ENCODE measurements around the gene SLC13A5. TPM values are rescaled to one million over a fixed set of nuclear protein-coding genes. Genes with fewer than 3 reads are reported as not detected.

The SLC13A5 gene
- total RNA-seq, 1 experiment from 2014 or later, result 0.07 TPM

- Histone ChIP-seq H3K4me2 (ENCODE audit: low read length) (no peak overlapping the region), H3K9me2 (ENCODE audit: insufficient read depth) (no peaks in the 10 kb centered on the region), H3K27ac (ENCODE audit: low read depth, low read length) (no peak overlapping the region), H3K79me2 (ENCODE audit: insufficient read depth, low read length) (no peaks in the 10 kb centered on the region), H3K36me3 (ENCODE audit: control insufficient read depth in 1 of 2, insufficient read depth in 2 of 2, low read length in 2 of 2) (no peaks in the 10 kb centered on the region), H3K9me3 (ENCODE audit: control insufficient read depth in 1 of 2, insufficient read depth in 1 of 2, low read depth in 1 of 2, low read length in 2 of 2) (no peaks in the 10 kb centered on the region), H4K20me1 (ENCODE audit: insufficient read depth) (no peaks in the 10 kb centered on the region), H3K9ac (ENCODE audit: low read length) (no peak overlapping the region), H2AFZ (ENCODE audit: low read depth, low read length, poor library complexity, severe bottlenecking) (no peak overlapping the region), H3K27me3 (ENCODE audit: insufficient read depth, low read length) (no peaks in the 10 kb centered on the region), H3K4me3 (replicated peaks in 1 of 2; ENCODE audit: low read depth in 1 of 2, low read length in 2 of 2) (no peak overlapping the region), H3K4me1 (ENCODE audit: control insufficient read depth in 1 of 2, insufficient read depth in 2 of 2, low read length in 2 of 2) (no peaks in the 10 kb centered on the region)
- BruUV-seq (replicated peaks), result no TSS peak
- DNase-seq (ENCODE audit: low read depth, low spot score) (no peak), ATAC-seq (no peak)
- intact Hi-C loops (cut with micrococcal nuclease), result no loop called here
- ChIA-PET RAD21 (ENCODE audit: low non-redundant PET in 1 of 2, low total read pairs in 2 of 2, uncharacterized antibody in 2 of 2, unreplicated experiment in 2 of 2) (no interaction called here), CTCF (no interaction called here), POLR2A (no interaction called here)
- TF ChIP-seq FOSL1 (IDR thresholded peaks at IDR 0.05; ENCODE audit: low read depth) (no peak), YY1 (IDR thresholded peaks at IDR 0.05; ENCODE audit: extremely low read depth, insufficient replicate concordance, low read depth, low read length) (no peak), POLR2AphosphoS5 (IDR thresholded peaks at IDR 0.05; ENCODE audit: low read depth, low read length) (no peak), ELF1 (IDR thresholded peaks at IDR 0.05; ENCODE audit: borderline replicate concordance, low read depth) (no peak), CBX3 (IDR thresholded peaks at IDR 0.05; ENCODE audit: low read depth) (no peak), ZFX (IDR thresholded peaks at IDR 0.05) (no peak), RAD21 (IDR thresholded peaks at IDR 0.05; ENCODE audit: low read depth) (no peak), MAX (IDR thresholded peaks at IDR 0.05) (no peak), SRF (IDR thresholded peaks at IDR 0.05; ENCODE audit: low read depth) (no peak), ZBTB33 (IDR thresholded peaks at IDR 0.05; ENCODE audit: extremely low read depth, insufficient replicate concordance, low read length) (no peak), TCF7L2 (IDR thresholded peaks at IDR 0.05; ENCODE audit: borderline replicate concordance, extremely low read depth, insufficient read depth, insufficient read length) (no peak), CTCF (IDR thresholded peaks at IDR 0.05 in 2 of 3, conservative IDR thresholded peaks at IDR 0.05 in 1 of 3; ENCODE audit: borderline replicate concordance in 1 of 3, insufficient read depth in 1 of 3, low read depth in 2 of 3, low read length in 2 of 3) (no peak), EZH2phosphoT487 (IDR thresholded peaks at IDR 0.05; ENCODE audit: borderline replicate concordance) (no peak), POLR2A (IDR thresholded peaks at IDR 0.05; ENCODE audit: borderline replicate concordance, extremely low read depth, insufficient read depth, insufficient read length) (no peak), ATF3 (IDR thresholded peaks at IDR 0.05) (no peak), JUND (IDR thresholded peaks at IDR 0.05) (no peak), SP1 (IDR thresholded peaks at IDR 0.05; ENCODE audit: low read depth) (no peak), EGR1 (IDR thresholded peaks at IDR 0.05; ENCODE audit: low read depth) (no peak), EZH2 (IDR thresholded peaks at IDR 0.05) (no peak)
Observed at GRCh38 chr17:6756425-6757031, 43.4 kb upstream of the SLC13A5 start.
